SW 1271 (cell line): ENCODE results near the gene SMNDC1.
A peak's percentile ranks its signal among the peaks of the same experiment; 100 is the strongest.
"Not testable (repeated sequence)": the region's sequence is repeated elsewhere in the genome, so short reads cannot be mapped to it uniquely, and the experiment has no call there.

Experiments used
- DNase-seq, 2 experiments: peaks; one replicate each; lab custom pipeline; 2025; lab: John Stamatoyannopoulos, UW

The SMNDC1 gene

GRCh38 chr10:110304780-110305421 lies at the start of gene SMNDC1:
Gene SMNDC1, minus strand, starts transcription at chr10:110304920. Its CDS starts 1,333 bp downstream, at chr10:110303587.
- peak; percentile 73 to 92 for DNase-seq

GRCh38 chr10:110354322-110354766 lies 49.6 kb upstream of the SMNDC1 start:
- DNase-seq, result peak; percentile 36 to 42

GRCh38 chr10:110353244-110354119 lies 48.8 kb upstream of the SMNDC1 start:
- DNase-seq, result peak; percentile 68 to 75

GRCh38 chr10:110352930-110353243 lies 48.2 kb upstream of the SMNDC1 start:
- DNase-seq, result no peak

GRCh38 chr10:110350812-110351211 lies 46.1 kb upstream of the SMNDC1 start:
- DNase-seq, result no peak

- DNase-seq, result no peak
Measured at GRCh38 chr10:110349831-110350230, 45.1 kb upstream of the SMNDC1 start.

GRCh38 chr10:110349386-110349785 lies 44.7 kb upstream of the SMNDC1 start:
- DNase-seq, result no peak

- DNase-seq, result no peak
Measured at GRCh38 chr10:110348336-110348735, 43.6 kb upstream of the SMNDC1 start.

GRCh38 chr10:110346914-110347313 lies 42.2 kb upstream of the SMNDC1 start:
- no peak for DNase-seq

GRCh38 chr10:110345286-110345685 lies 40.6 kb upstream of the SMNDC1 start:
- DNase-seq, result no peak

GRCh38 chr10:110344622-110345021 lies 39.9 kb upstream of the SMNDC1 start:
- DNase-seq, result no peak

- DNase-seq, result no peak
Measured at GRCh38 chr10:110343947-110344346, 39.2 kb upstream of the SMNDC1 start.

- no peak for DNase-seq
Measured at GRCh38 chr10:110340816-110341215, 36.1 kb upstream of the SMNDC1 start.

GRCh38 chr10:110340122-110340521 lies 35.4 kb upstream of the SMNDC1 start:
- DNase-seq, result no peak

- no peak for DNase-seq
Measured at GRCh38 chr10:110337906-110338305, 33.2 kb upstream of the SMNDC1 start.

GRCh38 chr10:110337401-110337800 lies 32.7 kb upstream of the SMNDC1 start:
- no peak for DNase-seq

- no peak for DNase-seq
Measured at GRCh38 chr10:110336111-110336721, 31.5 kb upstream of the SMNDC1 start.

GRCh38 chr10:110335314-110336064 lies 30.8 kb upstream of the SMNDC1 start:
- DNase-seq, result no peak

- DNase-seq, result no peak
Measured at GRCh38 chr10:110334061-110334656, 29.4 kb upstream of the SMNDC1 start.

GRCh38 chr10:110331226-110331795 lies 26.6 kb upstream of the SMNDC1 start:
- DNase-seq, result not testable (repeated sequence)

GRCh38 chr10:110330675-110331074 lies 26.0 kb upstream of the SMNDC1 start:
- no peak for DNase-seq
